ENCODE data around the gene GALM. TPM values are rescaled to one million over a fixed set of nuclear protein-coding genes. Genes with fewer than 3 reads are reported as not detected.

Gene GALM
- total RNA-seq, 1 donor from 2014 or later = 46.3 TPM

GRCh38 chr2:38748943-38749804 is 83.3 kb downstream of the GALM start:
- Mint-ChIP-seq H3K4me1 (ENCODE audit: low read depth) (peaks cover 44% of the 10 kb centered on the region), H3K4me3 (ENCODE audit: low read depth) (peak overlapping the region; percentile 92), H3K36me3 (ENCODE audit: insufficient read depth) (peaks cover 43% of the 10 kb centered on the region)

GRCh38 chr2:38750011-38750890 is 84.3 kb downstream of the GALM start:
- peak; percentile 13 for DNase-seq (ENCODE audit: low spot score, unreplicated experiment)
- Mint-ChIP-seq H3K27ac (peak overlapping the region; percentile 99), H3K27me3 (no peaks in the 10 kb centered on the region), H3K4me3 (ENCODE audit: low read depth) (peak overlapping the region; percentile 92), H3K36me3 (ENCODE audit: insufficient read depth) (peaks cover 39% of the 10 kb centered on the region), H3K4me1 (ENCODE audit: low read depth) (peaks cover 44% of the 10 kb centered on the region), H3K9me3 (ENCODE audit: low read depth) (no peaks in the 10 kb centered on the region)
- no peak for TF ChIP-seq CTCF (IDR thresholded peaks at IDR 0.05; ENCODE audit: unreplicated experiment)

More at GRCh38 chr2:38748943-38749804, 83.3 kb downstream of the GALM start:
- H3K27ac Mint-ChIP-seq = peak overlapping the region; percentile 88
- H3K27me3 Mint-ChIP-seq = no peaks in the 10 kb centered on the region
- DNase-seq (ENCODE audit: low spot score, unreplicated experiment) = no peak
- TF ChIP-seq CTCF (IDR thresholded peaks at IDR 0.05; ENCODE audit: unreplicated experiment) = no peak
- no peaks in the 10 kb centered on the region for H3K9me3 Mint-ChIP-seq (ENCODE audit: low read depth)

- H3K9me3 Mint-ChIP-seq (ENCODE audit: low read depth) = no peaks in the 10 kb centered on the region
- peaks cover 39% of the 10 kb centered on the region for H3K4me1 Mint-ChIP-seq (ENCODE audit: low read depth)
- DNase-seq (ENCODE audit: low spot score, unreplicated experiment) = peak; percentile 93
- peak within 1 kb of the TSS; percentile 92 for H3K4me3 Mint-ChIP-seq (ENCODE audit: low read depth)
- H3K36me3 Mint-ChIP-seq (ENCODE audit: insufficient read depth) = peaks cover 34% of the 10 kb centered on the region
- peak within 1 kb of the TSS; percentile 99 for H3K27ac Mint-ChIP-seq
- H3K27me3 Mint-ChIP-seq = no peaks in the 10 kb centered on the region
- TF ChIP-seq CTCF (IDR thresholded peaks at IDR 0.05; ENCODE audit: unreplicated experiment) = no peak
These were observed 85.1 kb downstream of the GALM start, which contains the start of gene SRSF7 for GRCh38 chr2:38750891-38751595. Gene SRSF7, minus strand, starts transcription at chr2:38751361. Its CDS starts 105 bp downstream, at chr2:38751256.

- no peaks in the 10 kb centered on the region for H3K9me3 Mint-ChIP-seq (ENCODE audit: low read depth)
- H3K36me3 Mint-ChIP-seq (ENCODE audit: insufficient read depth) = peaks cover 26% of the 10 kb centered on the region
- peak overlapping the region; percentile 99 for H3K27ac Mint-ChIP-seq
- H3K4me3 Mint-ChIP-seq (ENCODE audit: low read depth) = peak overlapping the region; percentile 92
- TF ChIP-seq CTCF (IDR thresholded peaks at IDR 0.05; ENCODE audit: unreplicated experiment) = no peak
- peaks cover 32% of the 10 kb centered on the region for H3K4me1 Mint-ChIP-seq (ENCODE audit: low read depth)
- DNase-seq (ENCODE audit: low spot score, unreplicated experiment) = no peak
- H3K27me3 Mint-ChIP-seq = no peaks in the 10 kb centered on the region
These were observed 85.9 kb downstream of the GALM start for GRCh38 chr2:38751596-38752410.

Measured in progenitor cell of endocrine pancreas (in vitro differentiated cells).